ENCODE data around the gene GRM7.

GRM7 gene

DNA sequence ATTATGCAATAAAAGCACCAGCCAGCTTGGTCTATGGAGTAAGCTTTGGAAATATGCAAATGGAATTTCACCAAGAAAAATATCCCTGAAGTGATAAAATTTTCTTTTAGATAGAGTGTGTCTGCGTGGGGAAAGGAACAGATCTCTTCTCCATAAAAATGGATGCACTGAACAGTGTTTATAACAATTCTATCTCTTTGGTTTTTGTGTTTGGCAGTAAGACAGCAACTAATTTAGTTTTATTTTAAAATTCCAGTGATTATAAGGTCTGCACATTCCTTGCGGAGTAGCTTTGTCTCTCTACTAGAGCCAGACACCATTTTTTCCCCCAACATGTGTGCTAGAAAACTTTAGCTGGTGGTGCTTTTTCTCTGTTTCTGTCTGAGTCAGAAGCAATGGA is 712.4 kb downstream of the GRM7 start:
- H4K20me1 ChIP-seq (ENCODE audit: insufficient read depth, low read length) = no peaks in the 10 kb centered on the region
- no peak overlapping the region for H3K27ac ChIP-seq (ENCODE audit: low read length)
- no peaks in the 10 kb centered on the region for H3K79me2 ChIP-seq (ENCODE audit: low read length)
- no peaks in the 10 kb centered on the region for H3F3A ChIP-seq (ENCODE audit: insufficient read depth, low read length)
- no peak overlapping the region for H3K9ac ChIP-seq (ENCODE audit: low read length)
- no peak overlapping the region for H3K4me2 ChIP-seq (ENCODE audit: low read depth, low read length)
- no peak overlapping the region for H3K4me3 ChIP-seq (ENCODE audit: low read length)
- no peaks in the 10 kb centered on the region for H3K9me2 ChIP-seq (replicated peaks; ENCODE audit: insufficient read depth, low read length)
- H3K9me3 ChIP-seq (replicated peaks; ENCODE audit: insufficient read depth, low read length) = no peaks in the 10 kb centered on the region
- H3K36me3 ChIP-seq (replicated peaks; ENCODE audit: insufficient read depth, low read length) = no peaks in the 10 kb centered on the region
- no peak overlapping the region for H2AFZ ChIP-seq (ENCODE audit: low read length)
- DNase-seq = no peak
- no peaks in the 10 kb centered on the region for H3K4me1 ChIP-seq (ENCODE audit: low read length)
- H3K27me3 ChIP-seq (replicated peaks; ENCODE audit: insufficient read depth, low read length) = no peaks in the 10 kb centered on the region
- TF ChIP-seq, protein P1, sequence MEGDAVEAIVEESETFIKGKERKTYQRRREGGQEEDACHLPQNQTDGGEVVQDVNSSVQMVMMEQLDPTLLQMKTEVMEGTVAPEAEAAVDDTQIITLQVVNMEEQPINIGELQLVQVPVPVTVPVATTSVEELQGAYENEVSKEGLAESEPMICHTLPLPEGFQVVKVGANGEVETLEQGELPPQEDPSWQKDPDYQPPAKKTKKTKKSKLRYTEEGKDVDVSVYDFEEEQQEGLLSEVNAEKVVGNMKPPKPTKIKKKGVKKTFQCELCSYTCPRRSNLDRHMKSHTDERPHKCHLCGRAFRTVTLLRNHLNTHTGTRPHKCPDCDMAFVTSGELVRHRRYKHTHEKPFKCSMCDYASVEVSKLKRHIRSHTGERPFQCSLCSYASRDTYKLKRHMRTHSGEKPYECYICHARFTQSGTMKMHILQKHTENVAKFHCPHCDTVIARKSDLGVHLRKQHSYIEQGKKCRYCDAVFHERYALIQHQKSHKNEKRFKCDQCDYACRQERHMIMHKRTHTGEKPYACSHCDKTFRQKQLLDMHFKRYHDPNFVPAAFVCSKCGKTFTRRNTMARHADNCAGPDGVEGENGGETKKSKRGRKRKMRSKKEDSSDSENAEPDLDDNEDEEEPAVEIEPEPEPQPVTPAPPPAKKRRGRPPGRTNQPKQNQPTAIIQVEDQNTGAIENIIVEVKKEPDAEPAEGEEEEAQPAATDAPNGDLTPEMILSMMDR (IDR thresholded peaks at IDR 0.05; ENCODE audit: low read length) = no peak
- no peak for TF ChIP-seq EZH2phosphoT487 (IDR thresholded peaks at IDR 0.05; ENCODE audit: low read length)
- no peak for TF ChIP-seq EZH2 (optimal IDR thresholded peaks at IDR 0.05; ENCODE audit: low read depth, low read length)

DNA sequence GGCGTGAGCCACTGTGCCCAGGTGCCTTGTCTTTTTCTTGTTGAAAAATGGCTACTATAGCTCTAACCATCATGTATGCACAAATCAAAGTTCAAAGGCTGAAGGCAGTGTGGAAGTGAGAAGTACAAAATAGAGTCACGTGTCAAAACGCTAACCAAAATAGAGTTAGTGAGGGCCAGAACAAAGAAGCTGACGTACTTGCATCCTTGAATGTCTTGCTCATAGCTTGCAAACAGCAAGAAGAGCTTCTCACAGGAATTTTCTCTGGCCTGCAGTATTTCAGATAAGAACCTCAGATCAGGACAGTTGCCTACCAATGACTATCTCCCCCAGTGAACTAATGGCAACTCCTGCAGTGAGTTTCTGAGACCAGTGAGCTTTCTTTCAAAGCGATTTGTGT is 713.5 kb downstream of the GRM7 start:
- Histone ChIP-seq H3K27me3 (replicated peaks; ENCODE audit: insufficient read depth, low read length) (no peaks in the 10 kb centered on the region), H3K9ac (ENCODE audit: low read length) (no peak overlapping the region), H3K4me1 (ENCODE audit: low read length) (no peaks in the 10 kb centered on the region), H3K27ac (ENCODE audit: low read length) (no peak overlapping the region), H3K9me3 (replicated peaks; ENCODE audit: insufficient read depth, low read length) (no peaks in the 10 kb centered on the region), H3K79me2 (ENCODE audit: low read length) (no peaks in the 10 kb centered on the region), H2AFZ (ENCODE audit: low read length) (no peak overlapping the region), H3K4me2 (ENCODE audit: low read depth, low read length) (no peak overlapping the region), H3F3A (ENCODE audit: insufficient read depth, low read length) (no peaks in the 10 kb centered on the region), H3K4me3 (ENCODE audit: low read length) (no peak overlapping the region), H3K9me2 (replicated peaks; ENCODE audit: insufficient read depth, low read length) (no peaks in the 10 kb centered on the region), H4K20me1 (ENCODE audit: insufficient read depth, low read length) (no peaks in the 10 kb centered on the region), H3K36me3 (replicated peaks; ENCODE audit: insufficient read depth, low read length) (no peaks in the 10 kb centered on the region)
- TF ChIP-seq EZH2 (optimal IDR thresholded peaks at IDR 0.05; ENCODE audit: low read depth, low read length) = no peak
- no peak for TF ChIP-seq EZH2phosphoT487 (IDR thresholded peaks at IDR 0.05; ENCODE audit: low read length)
- DNase-seq = no peak

DNA sequence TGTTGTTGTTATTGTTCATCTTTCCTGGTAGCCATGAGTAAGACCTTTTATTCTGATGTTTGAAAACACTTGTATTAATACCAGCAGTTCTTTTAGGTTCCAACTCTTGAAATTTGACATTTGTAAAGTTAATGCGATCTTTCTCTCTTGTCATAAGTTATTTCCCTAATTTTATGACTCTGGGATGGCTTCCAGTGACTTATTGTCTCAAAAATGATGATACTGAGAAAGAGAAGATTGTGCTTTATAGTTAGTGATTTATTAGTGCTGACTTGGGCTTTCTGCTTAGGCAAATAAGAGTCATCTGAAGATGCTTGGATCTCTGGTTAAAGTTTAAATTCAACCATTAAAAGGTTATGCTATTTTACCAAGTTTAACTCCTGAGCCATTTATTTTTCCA is 715.2 kb downstream of the GRM7 start:
- Histone ChIP-seq H3K79me2 (ENCODE audit: low read length) (no peaks in the 10 kb centered on the region), H3K9me2 (replicated peaks; ENCODE audit: insufficient read depth, low read length) (no peaks in the 10 kb centered on the region), H3K4me3 (ENCODE audit: low read length) (no peak overlapping the region), H3F3A (ENCODE audit: insufficient read depth, low read length) (no peaks in the 10 kb centered on the region), H3K4me1 (ENCODE audit: low read length) (no peaks in the 10 kb centered on the region), H4K20me1 (ENCODE audit: insufficient read depth, low read length) (no peaks in the 10 kb centered on the region), H3K9ac (ENCODE audit: low read length) (no peak overlapping the region), H3K27ac (ENCODE audit: low read length) (no peak overlapping the region), H3K27me3 (replicated peaks; ENCODE audit: insufficient read depth, low read length) (no peaks in the 10 kb centered on the region), H3K9me3 (replicated peaks; ENCODE audit: insufficient read depth, low read length) (no peaks in the 10 kb centered on the region), H3K4me2 (ENCODE audit: low read depth, low read length) (no peak overlapping the region), H3K36me3 (replicated peaks; ENCODE audit: insufficient read depth, low read length) (no peaks in the 10 kb centered on the region), H2AFZ (ENCODE audit: low read length) (no peak overlapping the region)
- DNase-seq = no peak
- TF ChIP-seq EZH2 (optimal IDR thresholded peaks at IDR 0.05; ENCODE audit: low read depth, low read length) (no peak), EZH2phosphoT487 (IDR thresholded peaks at IDR 0.05; ENCODE audit: low read length) (no peak)
- TF ChIP-seq, protein P1 (IDR thresholded peaks at IDR 0.05; ENCODE audit: low read length) = no peak

DNA sequence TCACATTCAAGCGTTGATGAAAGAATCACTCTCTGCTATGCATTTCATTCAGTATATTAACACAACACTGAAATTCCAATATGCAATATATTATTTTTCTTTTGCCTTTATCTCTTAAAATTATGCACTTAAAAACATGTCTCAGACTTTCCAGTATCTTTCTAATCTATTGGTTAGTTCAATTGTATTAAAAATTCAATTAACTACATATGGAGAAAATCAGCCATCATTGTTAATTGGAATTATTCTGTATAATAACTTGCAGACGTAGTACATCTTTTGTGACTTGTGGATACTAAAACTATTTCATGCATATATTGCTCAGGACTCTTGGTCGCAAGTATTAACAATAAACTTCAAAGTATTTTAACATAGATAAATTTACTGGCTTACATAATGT is 715.6 kb downstream of the GRM7 start:
- H3K4me2 ChIP-seq (ENCODE audit: low read depth, low read length) = no peak overlapping the region
- no peaks in the 10 kb centered on the region for H4K20me1 ChIP-seq (ENCODE audit: insufficient read depth, low read length)
- no peak overlapping the region for H2AFZ ChIP-seq (ENCODE audit: low read length)
- no peaks in the 10 kb centered on the region for H3K9me2 ChIP-seq (replicated peaks; ENCODE audit: insufficient read depth, low read length)
- no peak overlapping the region for H3K4me3 ChIP-seq (ENCODE audit: low read length)
- TF ChIP-seq EZH2 (optimal IDR thresholded peaks at IDR 0.05; ENCODE audit: low read depth, low read length) (no peak), EZH2phosphoT487 (IDR thresholded peaks at IDR 0.05; ENCODE audit: low read length) (no peak)
- TF ChIP-seq, protein P1 (IDR thresholded peaks at IDR 0.05; ENCODE audit: low read length) = no peak
- no peak overlapping the region for H3K27ac ChIP-seq (ENCODE audit: low read length)
- H3K27me3 ChIP-seq (replicated peaks; ENCODE audit: insufficient read depth, low read length) = no peaks in the 10 kb centered on the region
- no peak overlapping the region for H3K9ac ChIP-seq (ENCODE audit: low read length)
- no peaks in the 10 kb centered on the region for H3F3A ChIP-seq (ENCODE audit: insufficient read depth, low read length)
- no peaks in the 10 kb centered on the region for H3K79me2 ChIP-seq (ENCODE audit: low read length)
- no peak for DNase-seq
- no peaks in the 10 kb centered on the region for H3K4me1 ChIP-seq (ENCODE audit: low read length)
- no peaks in the 10 kb centered on the region for H3K9me3 ChIP-seq (replicated peaks; ENCODE audit: insufficient read depth, low read length)
- no peaks in the 10 kb centered on the region for H3K36me3 ChIP-seq (replicated peaks; ENCODE audit: insufficient read depth, low read length)
